C4-2B (cell line): Measurements from ENCODE around the gene ACAN.

Source experiments
- CTCF ChIP-seq: fragments of 450-650 bp; conservative IDR thresholded peaks from 2 replicates; pipeline ENCODE4 v1.5.1; 2017; ENCODE audit warnings: mild to moderate bottlenecking
- ZFX ChIP-seq: fragments of 450-650 bp; IDR thresholded peaks from 2 replicates; pipeline ENCODE4 v1.6.1; 2017

DNA sequence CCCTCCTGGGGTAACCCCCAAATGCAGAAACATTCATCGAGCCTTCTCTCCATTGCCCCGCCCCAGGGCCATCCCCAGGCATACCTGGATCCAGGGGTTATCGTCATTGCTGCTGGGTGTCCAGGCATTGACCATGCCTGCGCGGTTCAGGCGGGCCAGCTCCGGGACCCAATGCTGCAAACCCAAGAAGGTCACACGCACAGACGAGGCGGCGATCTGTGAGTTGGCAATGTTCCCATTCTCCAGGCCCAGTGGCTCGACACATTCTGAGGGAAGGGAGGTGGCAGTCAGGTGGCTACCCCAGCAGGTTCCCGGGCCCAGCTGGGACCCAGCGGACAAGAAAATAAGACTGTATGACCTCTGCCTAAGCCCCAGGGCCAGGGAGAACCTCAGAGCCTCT is 103.9 kb downstream of the ACAN start:
- no peak for TF ChIP-seq CTCF
- TF ChIP-seq ZFX, result no peak
